8988T (cell line): Measurements from ENCODE around the gene VTCN1.

ENCODE experiments used
- DNase-seq: peaks from one replicate; pipeline ENCODE4 v3.0.0; 2011

Gene VTCN1

DNA sequence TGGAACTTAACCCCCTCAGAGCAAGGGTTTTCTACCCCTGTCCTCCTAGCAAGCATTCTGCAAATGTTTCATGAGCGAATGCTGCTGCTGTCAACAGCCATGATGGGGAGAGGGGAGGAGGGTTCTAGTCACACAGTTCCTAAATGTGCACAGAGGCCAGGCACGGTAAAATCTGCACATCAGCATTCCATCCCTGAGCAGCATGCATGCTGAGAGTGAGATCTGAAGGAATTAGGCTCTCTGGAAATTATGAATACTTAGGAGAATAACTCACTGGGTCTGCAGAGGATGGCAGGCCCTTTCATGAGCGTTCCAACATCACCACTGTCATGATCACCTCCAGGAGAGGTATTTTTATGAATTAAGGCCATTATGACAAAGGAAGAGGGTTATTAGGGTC lies 2.1 kb downstream of the VTCN1 start:
- no peak for DNase-seq

DNA sequence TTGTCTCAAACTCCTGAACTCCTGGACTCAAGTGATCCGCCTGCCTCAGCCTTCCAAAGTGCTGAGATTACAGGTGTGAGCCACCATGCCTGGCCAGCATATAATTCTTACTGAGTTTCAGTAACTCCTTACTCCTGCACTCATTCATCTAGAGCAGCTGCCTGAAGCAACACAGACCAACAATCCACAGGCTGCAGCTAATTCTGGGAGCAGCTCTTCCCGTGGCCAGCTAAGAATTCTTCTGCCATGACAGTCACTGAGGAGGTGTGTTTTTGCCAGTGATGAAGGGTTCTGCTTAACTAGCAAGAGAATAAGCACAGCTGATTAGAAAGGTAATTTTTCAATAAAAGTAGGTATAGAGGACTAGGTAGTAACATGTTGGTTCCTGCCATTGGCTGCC lies 5.4 kb downstream of the VTCN1 start:
- DNase-seq, result no peak

DNA sequence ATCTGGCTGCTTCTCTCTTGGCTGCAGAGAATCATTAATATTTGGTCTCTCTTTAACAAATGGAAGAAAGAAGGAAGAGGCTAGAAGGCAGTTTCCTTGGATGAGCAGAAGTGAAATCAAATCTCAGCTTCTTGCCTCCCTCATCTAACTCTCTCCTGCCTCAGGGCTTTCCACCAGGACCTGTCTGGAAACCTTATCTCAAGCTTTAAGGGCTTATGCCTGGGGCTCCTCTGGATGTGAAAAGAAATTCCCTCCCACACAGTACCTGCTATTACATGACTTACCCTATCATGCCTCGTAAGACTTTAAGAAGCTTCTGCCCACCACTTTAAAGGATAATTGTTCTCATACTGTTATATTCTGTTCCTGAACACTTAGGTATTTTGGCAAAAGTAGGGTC lies 8.9 kb downstream of the VTCN1 start:
- no peak for DNase-seq

DNA sequence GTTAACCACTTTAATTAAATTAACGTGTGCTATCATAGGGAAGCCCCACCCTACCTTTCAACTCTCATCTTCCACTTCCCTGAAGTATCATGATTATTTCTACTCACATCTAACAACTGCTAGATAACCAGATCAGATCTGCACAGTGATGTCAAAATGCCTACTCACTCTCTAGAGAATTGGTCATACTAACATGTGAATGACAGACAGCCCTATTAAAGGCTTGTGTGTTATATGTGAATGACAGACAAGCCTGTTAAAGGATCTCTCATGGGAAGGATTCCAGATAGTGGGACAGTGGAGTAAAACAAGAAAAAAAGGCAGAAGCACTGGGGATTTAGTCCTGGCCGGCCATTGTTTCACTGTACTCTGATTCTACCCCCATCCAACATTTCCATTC lies 12.6 kb downstream of the VTCN1 start:
- DNase-seq, result no peak

DNA sequence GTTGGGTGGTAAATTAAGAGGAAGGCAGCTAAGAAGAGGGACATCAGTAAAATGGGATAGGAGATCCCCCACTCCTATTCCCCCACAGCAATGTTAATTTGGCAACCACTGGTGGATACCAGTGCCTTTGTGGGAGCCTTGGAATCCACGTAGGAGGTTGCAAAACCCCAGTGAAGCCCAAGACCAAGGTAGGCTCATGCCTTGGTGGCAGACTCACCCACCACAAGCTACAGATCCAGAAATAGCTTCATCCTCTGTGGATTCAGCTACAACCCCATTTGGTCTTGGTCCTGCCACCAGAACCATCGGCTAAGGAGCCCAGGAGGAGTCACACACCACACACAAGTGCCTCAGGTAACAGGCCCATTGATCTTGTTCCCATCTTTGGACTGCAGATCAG lies 21.0 kb downstream of the VTCN1 start:
- no peak for DNase-seq

DNA sequence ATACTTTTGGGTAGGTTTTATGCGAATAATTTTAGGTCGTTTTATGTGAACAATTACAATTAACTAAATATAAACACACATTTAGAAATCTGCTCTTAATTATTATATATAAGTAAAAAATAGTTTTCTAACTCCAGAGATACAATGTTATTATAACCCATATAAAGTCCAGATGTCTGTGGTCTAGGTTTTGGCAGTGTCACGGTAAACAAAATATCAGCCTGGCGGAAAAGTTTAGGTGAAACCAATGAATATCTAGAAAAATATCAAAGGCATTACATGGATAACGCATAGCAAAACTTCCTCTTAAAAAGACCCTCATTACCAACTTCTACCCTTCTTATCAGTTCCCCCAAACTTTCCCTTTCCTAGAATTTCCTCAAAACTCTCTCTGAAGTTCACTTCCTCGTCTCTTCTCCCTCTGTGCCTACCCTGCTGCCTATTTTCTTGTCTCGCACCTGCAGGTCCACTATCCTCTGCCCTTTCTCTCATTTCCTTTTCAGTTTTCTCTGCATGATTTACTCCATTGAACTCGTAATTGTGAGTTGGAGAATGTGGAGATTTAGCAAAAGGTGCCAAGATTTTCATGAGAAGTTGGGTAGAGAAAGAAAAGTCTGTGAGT lies 21.8 kb downstream of the VTCN1 start:
- DNase-seq, result no peak

DNA sequence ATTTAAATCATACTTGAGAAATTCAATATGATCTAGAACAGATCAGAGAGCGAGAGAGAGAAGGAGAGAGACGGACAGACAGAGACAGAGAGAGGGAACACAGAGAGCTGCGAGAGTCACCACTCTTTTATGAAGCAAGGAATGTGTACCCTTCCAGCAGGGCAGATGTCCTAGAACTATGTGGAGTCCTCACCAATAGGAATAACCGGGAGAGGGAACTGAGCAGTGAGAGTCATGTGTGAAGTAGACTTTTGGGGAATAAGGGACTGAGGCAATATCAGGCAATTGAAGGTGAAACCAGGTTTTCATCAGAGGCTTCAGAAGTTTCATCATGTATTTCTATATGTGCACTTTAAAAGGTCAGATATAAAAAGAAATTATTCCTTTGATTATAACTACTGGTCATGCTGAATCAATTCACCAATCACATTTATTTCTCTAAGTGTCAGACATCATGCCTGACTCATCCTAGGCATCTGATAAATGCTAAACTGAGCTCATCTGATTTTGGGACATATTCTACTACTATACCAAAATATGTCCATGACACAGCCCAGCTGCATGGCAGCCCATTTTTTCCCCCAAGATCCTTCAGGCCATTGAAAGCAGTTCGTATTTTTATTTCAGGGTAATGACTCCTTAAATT lies 22.4 kb downstream of the VTCN1 start:
- no peak for DNase-seq

DNA sequence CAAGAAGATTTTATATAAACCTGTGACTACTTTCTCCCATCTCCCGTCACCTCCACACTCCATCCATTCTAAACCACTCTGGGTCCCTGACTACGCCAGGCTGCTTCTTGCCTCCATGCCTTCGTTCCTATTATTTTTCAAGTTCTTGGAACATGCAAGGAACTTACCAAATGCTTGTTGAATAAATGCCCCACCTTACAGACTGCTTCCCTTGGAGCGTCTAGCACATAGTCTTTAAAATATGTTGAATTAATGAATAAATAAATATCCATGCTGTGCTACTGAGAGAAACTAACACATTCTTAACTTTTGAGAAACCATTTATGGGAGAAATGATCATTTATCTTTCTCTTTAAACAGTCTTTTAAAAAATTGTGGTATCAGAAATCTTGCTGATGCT lies 27.6 kb downstream of the VTCN1 start:
- DNase-seq, result no peak

DNA sequence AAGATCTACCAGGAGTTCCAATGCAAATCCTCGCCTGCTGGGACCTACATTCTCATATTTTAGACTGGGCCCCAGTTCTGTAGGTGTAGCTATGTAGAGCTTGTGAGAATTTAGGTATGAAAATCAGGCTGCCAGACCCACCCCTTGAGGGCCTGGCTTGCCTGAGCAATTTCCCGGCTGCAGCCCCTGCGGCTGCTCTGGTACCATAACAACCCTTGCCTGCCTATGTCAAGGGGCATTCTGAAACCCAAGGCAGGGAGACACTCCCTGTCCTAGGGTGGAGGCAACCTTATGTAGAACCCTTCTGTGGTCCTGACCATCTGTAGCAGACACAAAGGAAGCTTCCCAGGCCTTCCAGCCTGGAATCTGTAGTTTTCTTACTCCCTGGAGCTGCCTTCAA lies 28.4 kb downstream of the VTCN1 start:
- DNase-seq, result no peak

DNA sequence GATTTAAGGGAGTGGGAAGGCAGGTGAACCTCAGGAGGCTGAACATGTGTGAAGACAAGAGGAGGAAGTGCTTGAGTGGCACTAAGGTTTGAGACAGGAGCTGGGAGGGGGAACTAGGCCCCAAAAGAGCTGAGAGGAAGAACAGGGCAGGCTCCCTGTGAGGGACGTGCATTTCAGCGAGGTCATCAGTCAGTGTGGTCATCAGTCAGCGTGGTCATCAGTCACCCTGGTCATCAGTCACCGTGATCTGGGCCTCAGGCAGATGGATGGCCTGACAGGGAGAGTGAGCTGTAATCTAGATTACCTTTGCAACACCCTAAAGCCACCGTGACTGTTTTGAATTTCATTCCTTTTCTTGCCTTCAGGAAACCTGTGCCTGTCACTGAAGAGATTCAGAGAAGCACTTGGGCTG lies 29.1 kb downstream of the VTCN1 start:
- no peak for DNase-seq

DNA sequence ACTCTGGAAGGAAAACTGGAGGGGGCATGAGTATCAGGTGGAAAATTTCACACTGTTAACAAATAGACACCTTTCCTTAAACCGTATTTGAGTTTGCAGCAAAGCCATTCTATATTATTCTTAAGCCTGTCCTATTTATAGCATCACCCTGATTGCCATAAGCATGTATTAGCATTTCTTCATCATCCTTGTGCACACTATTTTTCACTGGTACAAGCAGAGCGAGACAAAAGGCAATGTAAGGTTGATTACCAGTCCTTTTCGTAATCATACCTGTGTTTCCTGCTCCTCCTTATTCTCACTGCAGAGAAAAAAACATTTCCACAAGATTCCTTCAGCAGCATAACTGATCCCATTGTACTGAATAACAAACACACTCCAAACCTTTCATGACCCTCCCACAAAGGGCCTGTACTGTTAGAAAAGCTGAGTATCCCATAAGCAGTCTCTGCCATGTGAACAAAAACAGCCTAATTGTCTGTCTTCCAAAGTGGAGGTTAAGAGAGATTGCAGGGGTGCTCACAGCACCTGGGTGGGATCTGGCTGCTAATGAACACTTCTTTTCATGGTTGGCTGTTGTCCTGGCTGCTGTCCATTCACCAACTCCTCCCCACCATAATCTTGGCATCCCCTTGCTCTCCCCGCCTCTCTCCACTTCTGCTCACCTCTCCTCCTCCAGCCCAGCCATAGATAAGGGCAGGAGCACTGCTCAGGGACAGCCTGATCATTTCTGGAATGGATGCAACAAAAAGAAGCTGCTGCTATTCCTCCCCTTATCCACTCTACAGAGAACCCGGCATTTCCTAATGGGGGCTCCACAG lies 30.4 kb downstream of the VTCN1 start:
- no peak for DNase-seq

DNA sequence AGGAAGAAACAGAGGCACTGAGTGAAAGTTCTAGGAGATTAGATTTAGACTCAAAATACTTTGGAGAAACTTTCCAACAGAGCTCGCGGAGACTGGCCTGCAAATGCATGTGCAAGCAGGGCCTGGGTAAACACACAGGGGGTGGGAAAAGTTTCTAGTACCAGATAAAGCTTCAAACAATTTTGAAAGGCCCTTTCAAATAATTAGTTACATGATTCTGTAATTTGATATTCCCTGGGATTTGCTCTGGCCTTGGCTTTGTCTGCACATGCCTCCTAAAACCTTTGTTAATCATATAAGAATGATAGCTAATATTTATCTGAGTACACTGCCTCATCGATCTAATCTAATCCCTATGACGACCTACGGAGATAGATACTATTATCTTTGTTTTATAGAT lies 31.3 kb downstream of the VTCN1 start:
- DNase-seq, result no peak

DNA sequence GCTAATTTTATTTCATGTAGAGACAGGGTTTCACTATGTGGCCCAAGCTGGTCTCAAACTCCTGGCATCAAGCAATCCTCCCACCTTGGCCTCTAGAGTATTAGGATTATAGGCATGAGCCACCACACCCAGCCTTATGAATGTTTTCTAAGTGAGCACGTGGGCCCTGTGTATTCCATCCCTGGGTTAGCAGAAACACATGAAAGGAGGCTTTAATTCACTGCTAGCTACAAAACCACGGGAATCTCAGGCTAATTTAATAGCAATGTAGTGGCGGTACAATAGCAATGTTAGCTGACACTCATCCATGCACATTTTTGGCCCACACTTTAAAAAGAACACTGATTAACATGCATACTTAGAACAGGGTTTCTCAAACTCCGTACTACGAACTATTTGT lies 32.0 kb downstream of the VTCN1 start:
- no peak for DNase-seq

DNA sequence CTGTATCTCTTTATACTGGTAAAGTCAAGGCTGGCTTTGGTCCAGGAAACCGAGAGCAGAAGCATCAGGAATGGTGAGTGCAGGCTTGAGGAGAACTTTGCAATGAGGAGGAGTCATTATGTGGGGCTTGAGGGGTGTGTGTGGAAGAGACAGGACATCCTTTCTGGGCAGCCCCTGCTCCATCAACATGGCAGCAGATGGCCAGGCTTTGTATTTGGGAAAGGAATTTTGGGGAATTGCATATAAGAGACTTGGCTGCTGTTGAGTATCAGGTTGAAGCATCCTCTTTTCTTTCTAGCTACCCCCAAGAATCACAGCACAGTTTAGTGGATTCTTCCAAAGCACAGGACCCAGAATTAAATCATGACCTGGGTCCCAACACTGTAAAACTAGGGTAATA lies 33.4 kb downstream of the VTCN1 start:
- DNase-seq, result no peak

DNA sequence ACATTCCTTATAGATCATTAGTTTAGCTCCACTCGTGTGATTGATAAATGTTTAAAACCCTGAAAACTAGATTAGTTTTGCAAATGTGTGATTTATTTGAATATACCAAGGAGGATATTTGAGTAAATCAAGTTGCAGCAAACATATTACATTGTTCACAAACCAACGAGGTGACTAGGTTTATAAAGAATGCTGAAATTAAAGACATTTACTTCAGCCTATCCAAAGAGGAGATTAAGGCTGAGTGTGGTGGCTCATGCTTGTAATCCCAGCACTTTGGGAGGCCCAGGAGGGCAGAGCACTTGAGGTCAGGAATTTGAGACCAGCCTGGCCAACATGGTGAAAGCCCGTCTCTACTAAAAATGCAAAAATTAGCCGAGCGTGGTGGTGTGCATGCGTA lies 34.1 kb downstream of the VTCN1 start:
- DNase-seq, result no peak

DNA sequence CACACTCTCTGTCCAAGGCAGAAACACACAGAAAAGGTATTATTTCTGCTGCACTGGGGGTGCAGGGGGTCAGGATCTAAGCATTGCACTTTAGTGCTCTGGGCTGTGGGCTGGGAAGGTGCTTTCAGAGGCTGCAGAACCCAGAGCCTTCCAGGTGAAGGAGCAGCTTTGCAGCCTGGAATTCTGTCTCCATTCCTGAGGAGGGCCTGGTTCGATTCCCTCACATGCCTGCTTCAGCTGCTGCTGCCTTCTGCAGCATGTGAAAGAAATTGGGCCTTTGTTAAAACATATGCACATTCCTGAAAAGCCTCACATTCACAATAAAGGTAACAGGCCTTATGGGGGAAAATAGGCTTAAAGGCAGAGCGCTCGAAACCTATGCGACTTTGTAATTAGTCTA lies 35.9 kb downstream of the VTCN1 start:
- DNase-seq, result no peak

DNA sequence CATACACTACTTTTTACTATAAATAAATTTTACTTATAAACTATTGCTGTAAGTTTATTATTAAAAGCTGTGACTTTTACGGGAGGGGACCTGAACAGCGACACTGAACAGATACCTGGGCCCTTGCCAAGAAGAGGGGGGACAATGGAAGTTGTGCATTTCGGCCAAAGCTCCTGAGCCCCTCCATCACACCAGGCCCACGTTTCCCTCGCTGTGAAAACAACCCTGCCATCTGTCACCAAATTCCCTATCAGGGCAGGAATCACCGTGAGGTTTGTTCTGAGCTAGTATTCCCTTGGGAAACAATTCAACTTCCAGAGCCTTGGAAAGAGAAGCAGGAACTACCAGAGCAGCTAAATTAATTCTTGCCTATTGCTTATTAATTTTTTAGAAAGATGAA lies 37.0 kb downstream of the VTCN1 start:
- DNase-seq, result no peak

DNA sequence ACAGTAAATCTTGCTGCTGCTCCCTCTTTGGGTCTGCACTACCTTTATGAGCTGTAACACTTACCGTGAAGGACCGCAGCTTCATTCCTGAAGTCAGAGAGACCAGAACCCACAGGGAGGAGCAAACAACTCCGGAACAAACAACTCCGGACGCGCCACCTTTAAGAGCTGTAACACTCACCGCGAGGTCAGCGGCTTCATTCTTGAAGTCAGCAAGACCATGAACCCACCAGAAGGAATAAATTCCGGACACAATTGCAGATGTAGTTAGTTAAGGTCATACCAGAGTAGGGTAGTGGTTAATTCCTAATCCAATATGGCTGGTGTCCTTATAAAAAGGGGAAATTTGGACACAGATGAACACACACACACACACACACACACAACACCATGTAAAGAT lies 37.7 kb downstream of the VTCN1 start:
- no peak for DNase-seq

DNA sequence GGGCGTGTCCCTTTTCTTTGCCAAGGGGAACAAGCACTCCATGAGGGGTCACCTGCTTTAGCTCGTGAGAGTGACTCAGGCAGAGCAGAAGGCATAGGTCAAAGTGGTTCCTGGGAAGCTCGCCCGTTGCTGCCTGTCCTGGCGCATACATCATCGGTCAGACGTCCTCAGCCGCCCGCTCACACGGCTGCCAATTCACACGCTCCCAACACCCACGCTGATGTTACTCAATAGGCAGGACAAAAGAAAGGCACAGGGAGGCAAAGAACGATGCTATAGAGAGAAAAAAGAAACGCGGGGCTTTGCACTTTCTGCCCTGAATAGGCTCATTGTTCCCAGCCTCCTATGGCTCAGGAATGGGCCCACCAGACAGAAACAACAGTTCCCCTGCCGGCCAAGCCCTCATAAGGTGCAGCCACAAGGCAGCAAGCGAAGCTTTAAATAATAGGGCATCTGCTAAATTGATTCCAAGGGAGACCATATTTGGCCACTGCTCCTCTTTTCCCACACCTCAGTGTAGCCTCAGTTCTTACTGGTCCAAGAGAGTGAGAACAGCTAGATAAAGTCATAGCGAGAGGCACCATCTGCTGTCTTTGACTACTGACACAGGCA lies 38.7 kb downstream of the VTCN1 start:
- no peak for DNase-seq

DNA sequence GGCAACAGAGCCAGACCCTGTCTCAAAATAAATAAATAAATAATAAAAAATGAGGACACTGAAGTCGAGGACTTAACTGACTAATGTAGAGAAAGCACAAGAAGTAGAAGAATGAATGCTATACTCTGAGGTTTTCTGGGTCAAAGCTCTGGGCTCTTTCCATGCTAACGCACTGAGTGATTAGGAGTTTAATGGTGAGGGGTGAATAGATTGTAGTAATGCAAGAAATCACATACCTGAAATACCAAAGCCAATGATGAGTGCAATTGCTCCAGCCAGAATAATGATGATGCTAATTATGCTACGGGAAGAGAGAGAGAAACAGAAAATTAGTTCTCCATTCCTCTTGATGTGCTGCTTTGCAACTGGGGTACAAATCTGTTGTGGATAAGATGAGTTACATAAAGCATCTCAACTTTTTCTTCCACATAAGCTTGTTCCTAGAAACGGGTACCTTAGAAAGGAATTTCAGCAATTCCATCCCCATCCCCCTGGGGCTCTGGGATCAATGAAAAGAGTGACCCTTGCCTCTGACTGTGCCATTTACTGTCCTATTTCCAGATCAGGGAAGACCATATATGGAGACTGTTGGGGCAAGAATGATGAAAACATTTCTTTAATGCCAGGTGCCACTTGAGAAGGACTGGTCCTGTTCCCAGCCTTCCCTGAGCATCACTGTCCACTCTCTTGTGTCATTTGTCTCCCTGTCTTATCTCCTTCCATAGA lies 40.7 kb downstream of the VTCN1 start:
- DNase-seq, result no peak

DNA sequence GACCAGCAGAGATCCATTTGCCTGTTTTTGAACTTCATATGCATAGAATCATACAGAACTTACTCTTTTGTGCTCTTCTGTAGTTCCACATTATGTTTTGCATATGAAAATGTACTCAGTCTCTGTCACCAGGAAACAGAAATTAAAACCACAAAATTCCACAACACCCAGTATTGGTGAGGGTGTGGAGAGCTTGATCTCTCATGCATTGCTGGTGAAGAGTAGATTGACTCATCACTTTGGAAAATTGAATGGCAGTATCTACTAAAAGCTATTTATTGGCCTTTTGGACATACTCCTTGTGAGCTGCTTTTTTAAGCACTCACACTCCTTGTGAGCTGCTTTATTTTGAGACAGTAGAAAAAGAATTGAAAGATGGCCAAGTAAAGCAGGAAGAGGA lies 43.3 kb downstream of the VTCN1 start:
- no peak for DNase-seq

DNA sequence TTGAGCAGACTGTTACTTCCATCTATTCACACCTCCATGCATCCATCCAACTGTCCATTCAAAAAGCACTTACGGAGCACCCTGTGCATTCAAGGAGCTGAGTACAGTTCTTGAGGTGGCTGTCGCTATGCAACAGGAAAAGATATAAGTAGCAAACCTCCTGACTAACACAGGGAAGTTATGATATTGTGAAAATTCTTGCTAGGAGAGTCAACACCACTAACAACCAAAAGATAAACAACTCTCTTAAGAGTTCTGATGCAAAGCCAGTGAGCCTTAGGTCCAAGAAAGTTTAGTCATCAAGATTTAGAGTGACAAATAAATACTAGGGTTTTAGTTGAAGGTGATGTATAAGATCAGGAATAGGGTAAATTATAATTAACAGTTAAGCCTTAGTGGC lies 44.7 kb downstream of the VTCN1 start:
- DNase-seq, result no peak

DNA sequence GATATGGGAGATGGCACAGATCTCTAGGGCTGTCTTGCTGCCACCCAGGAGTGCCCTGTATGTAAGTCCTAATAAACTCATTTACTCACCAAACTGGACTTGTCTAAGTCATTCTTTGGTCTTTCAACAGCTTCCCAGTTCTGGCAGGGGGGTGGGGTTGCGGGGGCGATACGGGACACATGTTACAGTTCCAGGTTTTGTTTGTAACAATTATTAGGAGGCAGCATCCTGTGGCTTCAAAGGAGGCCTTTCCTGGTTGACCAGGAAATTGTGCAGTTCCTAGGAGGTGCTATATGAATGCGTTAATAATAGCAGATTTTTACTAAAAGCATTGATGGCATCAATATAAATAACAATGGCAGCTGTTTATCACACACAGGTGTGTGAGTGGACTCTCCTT lies 46.5 kb downstream of the VTCN1 start:
- no peak for DNase-seq
